GM12892 (cell line): ENCODE results near the gene CNTN4.

ENCODE experiments used
- POLR2A ChIP-seq: IDR thresholded peaks from 2 replicates; pipeline ENCODE4 v1.6.1; 2011; ENCODE audit warnings: low read depth, low read length, control low read depth
- POLR2AphosphoS5 ChIP-seq: IDR thresholded peaks from 2 replicates; pipeline ENCODE4 v1.6.1; 2011; ENCODE audit warnings: low read depth, low read length, control low read depth
- TAF1 ChIP-seq: IDR thresholded peaks from 2 replicates; pipeline ENCODE4 v1.6.1; 2011; ENCODE audit warnings: low read depth, mild to moderate bottlenecking, control low read depth, low read length, borderline replicate concordance

DNA sequence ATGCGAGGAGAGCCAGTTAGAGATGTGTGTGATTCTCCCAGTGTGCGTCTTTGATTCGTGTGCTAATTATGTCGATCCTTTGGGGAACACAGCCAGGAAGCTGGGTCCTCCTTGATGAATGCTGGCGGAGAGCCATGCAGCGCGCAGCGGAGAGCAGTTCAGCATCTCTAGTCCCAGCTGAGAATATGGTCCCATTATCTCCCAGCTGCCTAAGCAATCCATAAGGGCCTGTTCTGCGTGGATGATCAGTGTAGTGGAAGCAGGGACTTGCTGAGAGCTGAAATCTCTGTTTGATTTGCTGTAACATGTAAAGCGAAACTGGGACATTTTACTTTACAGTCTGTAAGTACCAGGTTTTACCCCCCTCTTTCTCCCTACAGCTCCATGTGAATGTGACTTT is 412.7 kb downstream of the CNTN4 start:
- TF ChIP-seq POLR2A (no peak), TAF1 (no peak), POLR2AphosphoS5 (no peak)
